HFFc6 (cell line): ENCODE measurements around the gene TSPAN32. TPM values are rescaled to one million over a fixed set of nuclear protein-coding genes. Genes with fewer than 3 reads are reported as not detected.
"Not testable (repeated sequence)": the region's sequence is repeated elsewhere in the genome, so short reads cannot be mapped to it uniquely, and the experiment has no call there.

Experiments used
- DNase-seq: peaks from one replicate; pipeline ENCODE4 v3.0.0-alpha.2; 2018
- H3K27ac Mint-ChIP-seq: 2 replicates; pipeline ENCODE4 v1.8.0; 2020; ENCODE audit warnings: mild to moderate bottlenecking, mixed read lengths
- H3K27me3 Mint-ChIP-seq: 2 replicates; pipeline ENCODE4 v1.8.0; 2021; ENCODE audit warnings: mild to moderate bottlenecking, moderate library complexity, mixed read lengths; ENCODE audit not compliant: insufficient read depth
- H3K36me3 Mint-ChIP-seq: 2 replicates; pipeline ENCODE4 v1.8.0; 2021; ENCODE audit warnings: low read depth, mixed read lengths
- H3K4me1 Mint-ChIP-seq: 2 replicates; pipeline ENCODE4 v1.8.0; 2020; ENCODE audit warnings: low read depth, mixed read lengths
- H3K4me3 Mint-ChIP-seq: 2 replicates; pipeline ENCODE4 v1.8.0; 2020; ENCODE audit warnings: mild to moderate bottlenecking, moderate library complexity, mixed read lengths
- H3K9me3 Mint-ChIP-seq: 2 replicates; pipeline ENCODE4 v1.8.0; 2020; ENCODE audit warnings: mild to moderate bottlenecking, mixed read lengths
- total RNA-seq, 6 experiments: library from RNA; stranded (reverse); fragmentation: NEBNext Ultra II Directional; extraction: Animal tissue kit (Norgen Biotek cat#: 25700); gene quantifications; 2 replicates in 1 of 6; 3 replicates in 5 of 6; pipeline ENCODE4 v1.2.3, GENCODE V29; 2021
- TF ChIP-seq, protein P1 (sequence below): fragments of 200-600 bp; sonication (generic); IDR thresholded peaks from 2 replicates; pipeline ENCODE4 v1.5.0; 2021; ENCODE audit warnings: antibody characterized with exemption, mild to moderate bottlenecking

TSPAN32 gene
- total RNA-seq, 6 experiments from 2014 or later: not detected

DNA sequence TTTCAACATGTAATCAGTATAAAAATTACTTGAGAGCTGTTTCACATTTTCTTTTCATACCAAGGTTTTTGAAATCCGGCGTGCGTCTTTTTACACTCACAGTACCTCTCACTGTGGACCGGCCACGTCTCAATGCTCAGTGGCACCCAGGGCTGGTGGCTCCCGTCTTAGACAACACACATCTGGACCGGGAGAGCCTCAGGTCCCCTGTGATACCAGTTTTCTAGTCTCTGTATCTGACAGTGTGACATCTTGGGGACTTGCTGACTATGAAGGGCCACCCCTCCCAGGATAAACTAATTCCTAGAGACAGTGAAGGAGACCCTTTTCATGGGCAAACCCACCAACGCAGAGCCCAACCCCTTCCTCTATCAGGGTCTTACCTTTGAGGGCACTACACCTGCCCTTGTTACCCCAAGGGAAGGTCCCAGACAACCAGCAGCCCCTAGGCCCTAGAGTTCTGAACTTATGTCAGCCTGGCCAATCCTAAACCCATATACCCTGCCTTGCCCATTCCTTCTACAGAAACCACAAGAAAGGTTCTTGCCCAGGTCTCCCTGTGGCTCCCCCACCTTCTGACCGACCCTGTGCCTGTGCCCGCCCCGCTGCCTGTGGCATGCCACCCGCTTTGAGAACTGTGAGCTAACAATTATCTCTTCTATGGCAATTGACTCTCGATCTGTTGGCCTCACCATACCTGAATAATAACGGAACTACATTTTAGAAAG lies 25.4 kb upstream of the TSPAN32 start:
- Mint-ChIP-seq H3K36me3 (no peaks in the 10 kb centered on the region), H3K4me1 (peaks cover 10% of the 10 kb centered on the region; the same call in 1 of the 2 replicates), H3K4me3 (no peak overlapping the region), H3K27me3 (peaks cover 60% of the 10 kb centered on the region), H3K9me3 (no peaks in the 10 kb centered on the region; the same call in 1 of the 2 replicates), H3K27ac (no peak overlapping the region)
- DNase-seq: no peak
- TF ChIP-seq, protein P1, sequence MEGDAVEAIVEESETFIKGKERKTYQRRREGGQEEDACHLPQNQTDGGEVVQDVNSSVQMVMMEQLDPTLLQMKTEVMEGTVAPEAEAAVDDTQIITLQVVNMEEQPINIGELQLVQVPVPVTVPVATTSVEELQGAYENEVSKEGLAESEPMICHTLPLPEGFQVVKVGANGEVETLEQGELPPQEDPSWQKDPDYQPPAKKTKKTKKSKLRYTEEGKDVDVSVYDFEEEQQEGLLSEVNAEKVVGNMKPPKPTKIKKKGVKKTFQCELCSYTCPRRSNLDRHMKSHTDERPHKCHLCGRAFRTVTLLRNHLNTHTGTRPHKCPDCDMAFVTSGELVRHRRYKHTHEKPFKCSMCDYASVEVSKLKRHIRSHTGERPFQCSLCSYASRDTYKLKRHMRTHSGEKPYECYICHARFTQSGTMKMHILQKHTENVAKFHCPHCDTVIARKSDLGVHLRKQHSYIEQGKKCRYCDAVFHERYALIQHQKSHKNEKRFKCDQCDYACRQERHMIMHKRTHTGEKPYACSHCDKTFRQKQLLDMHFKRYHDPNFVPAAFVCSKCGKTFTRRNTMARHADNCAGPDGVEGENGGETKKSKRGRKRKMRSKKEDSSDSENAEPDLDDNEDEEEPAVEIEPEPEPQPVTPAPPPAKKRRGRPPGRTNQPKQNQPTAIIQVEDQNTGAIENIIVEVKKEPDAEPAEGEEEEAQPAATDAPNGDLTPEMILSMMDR: no peak

DNA sequence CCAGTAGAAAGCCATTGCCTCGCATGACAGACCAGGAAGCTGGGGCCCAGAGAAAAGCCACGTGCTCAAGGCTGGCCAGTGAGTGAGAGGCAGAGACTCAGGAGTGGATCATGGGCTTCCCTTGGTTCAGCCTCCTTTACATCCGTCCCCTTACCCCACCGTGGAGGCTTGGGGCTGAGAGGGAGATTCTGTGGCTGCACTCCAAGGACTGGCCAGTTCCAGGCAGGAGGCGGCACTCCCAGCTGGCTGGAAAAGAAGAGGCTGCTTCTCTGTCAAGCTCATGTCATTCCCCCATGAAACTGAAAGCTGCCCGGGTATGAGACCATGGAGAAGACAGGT lies 24.8 kb upstream of the TSPAN32 start:
- H3K9me3 Mint-ChIP-seq: no peaks in the 10 kb centered on the region; the same call in 1 of the 2 replicates
- no peak for DNase-seq
- TF ChIP-seq, protein P1: no peak
- peak overlapping the region; percentile 20; the same call in 1 of the 2 replicates for H3K4me3 Mint-ChIP-seq
- no peaks in the 10 kb centered on the region for H3K36me3 Mint-ChIP-seq
- H3K27me3 Mint-ChIP-seq: peaks cover 56% of the 10 kb centered on the region
- H3K4me1 Mint-ChIP-seq: peaks cover 10% of the 10 kb centered on the region; the same call in 1 of the 2 replicates
- no peak overlapping the region for H3K27ac Mint-ChIP-seq

DNA sequence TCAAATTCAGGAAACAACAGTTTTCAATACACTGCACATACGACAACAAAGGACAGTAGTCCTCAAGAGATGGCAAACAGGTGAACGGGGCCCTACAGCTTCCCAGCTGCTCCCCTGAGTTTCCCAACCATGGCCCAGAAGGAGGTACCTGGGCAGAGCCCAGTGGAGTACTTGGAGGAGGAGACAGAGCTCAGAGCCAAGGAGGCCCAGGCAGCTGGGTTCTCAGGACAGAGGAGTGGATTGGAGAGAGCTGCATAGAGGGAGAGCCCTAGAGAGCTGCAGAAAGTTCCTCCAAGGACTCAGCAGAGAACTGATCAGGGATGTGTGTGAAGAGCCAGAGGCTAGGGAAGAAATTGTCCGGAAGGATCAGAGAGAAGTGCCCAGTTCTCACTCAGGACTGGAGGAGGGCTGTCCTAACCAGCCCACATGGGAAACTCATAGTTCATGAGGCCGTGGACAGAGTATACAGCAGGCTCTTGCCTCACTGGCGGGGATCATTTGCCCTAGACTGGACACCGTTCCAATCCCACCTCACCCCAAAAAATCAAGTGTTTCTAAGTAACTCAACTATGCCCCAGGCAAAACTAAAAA lies 23.8 kb upstream of the TSPAN32 start:
- Mint-ChIP-seq H3K4me3 (no peak overlapping the region), H3K36me3 (no peaks in the 10 kb centered on the region), H3K27ac (no peak overlapping the region), H3K27me3 (peaks cover 50% of the 10 kb centered on the region), H3K9me3 (no peaks in the 10 kb centered on the region; the same call in 1 of the 2 replicates), H3K4me1 (peaks cover 10% of the 10 kb centered on the region; the same call in 1 of the 2 replicates)
- TF ChIP-seq, protein P1: no peak
- no peak for DNase-seq

DNA sequence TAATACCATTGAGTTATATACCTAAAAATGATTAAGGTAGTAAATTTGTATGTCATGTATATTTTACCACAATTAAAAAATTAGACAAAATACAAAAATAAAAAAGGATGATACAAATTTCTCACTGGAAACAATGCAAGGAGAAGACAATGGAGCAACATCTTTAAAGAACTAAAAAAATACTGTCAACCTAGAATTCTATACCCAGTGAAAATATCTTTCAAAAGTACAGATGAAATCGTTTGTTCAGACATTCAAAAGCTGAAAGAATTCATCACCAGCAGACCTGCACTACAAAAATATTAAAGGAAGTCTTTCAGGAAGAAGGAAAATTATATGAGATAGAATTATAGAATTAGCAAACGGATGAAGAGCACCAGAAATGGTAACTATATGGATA lies 21.6 kb upstream of the TSPAN32 start:
- DNase-seq: no peak
- Mint-ChIP-seq H3K36me3 (no peaks in the 10 kb centered on the region), H3K4me3 (no peak overlapping the region), H3K9me3 (no peaks in the 10 kb centered on the region; the same call in 1 of the 2 replicates), H3K27ac (no peak overlapping the region), H3K27me3 (peaks cover 45% of the 10 kb centered on the region), H3K4me1 (peaks cover 10% of the 10 kb centered on the region; the same call in 1 of the 2 replicates)
- TF ChIP-seq, protein P1: no peak

DNA sequence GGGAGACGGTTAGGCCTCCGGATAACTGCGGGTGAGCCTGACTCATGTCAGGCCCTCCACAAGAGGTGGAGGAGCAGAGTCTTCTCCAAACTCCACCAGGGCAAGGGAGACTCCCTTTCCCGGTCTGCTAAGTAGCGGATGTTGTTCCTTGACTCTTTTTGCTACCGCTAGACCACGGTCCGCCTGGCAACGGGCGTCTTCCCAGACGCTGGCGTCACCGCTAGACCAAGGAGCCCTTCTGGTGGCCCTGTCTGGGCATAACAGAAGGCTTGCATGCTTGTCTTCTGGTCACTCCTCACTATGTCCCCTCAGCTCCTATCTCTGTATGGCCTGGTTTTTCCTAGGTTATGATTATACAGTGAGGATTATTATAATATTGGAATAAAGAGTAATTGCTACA lies 15.5 kb upstream of the TSPAN32 start:
- H3K27me3 Mint-ChIP-seq: peaks cover 51% of the 10 kb centered on the region
- not testable (repeated sequence) for H3K4me3 Mint-ChIP-seq

DNA sequence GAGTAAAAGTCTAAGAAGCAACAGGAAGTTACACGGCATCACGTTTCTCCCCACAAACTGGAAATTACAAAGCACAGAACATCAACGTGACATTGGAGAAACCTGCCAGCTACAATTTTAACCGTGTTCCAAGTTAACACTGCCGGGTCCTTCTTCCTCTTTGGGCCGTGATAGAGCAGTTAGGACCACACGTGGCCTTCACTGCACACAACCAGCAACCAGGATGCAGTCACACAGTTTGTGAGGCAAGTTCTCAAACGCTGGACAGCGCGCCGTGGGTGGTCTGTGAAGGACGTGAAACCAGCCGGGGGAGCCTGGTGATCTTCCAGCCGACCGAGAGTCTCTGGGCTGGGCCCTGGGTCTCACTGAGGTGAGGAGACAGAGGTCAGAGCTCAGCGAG lies 14.7 kb upstream of the TSPAN32 start:
- Mint-ChIP-seq H3K27me3 (peaks cover 51% of the 10 kb centered on the region), H3K9me3 (no peaks in the 10 kb centered on the region; the same call in 1 of the 2 replicates), H3K4me1 (no peaks in the 10 kb centered on the region), H3K4me3 (no peak overlapping the region), H3K36me3 (no peaks in the 10 kb centered on the region), H3K27ac (no peak overlapping the region)
- no peak for DNase-seq
- TF ChIP-seq, protein P1: no peak

More for the DNA sequence above, 15.5 kb upstream of the TSPAN32 start:
- H3K27ac Mint-ChIP-seq, H3K9me3 Mint-ChIP-seq, DNase-seq, H3K4me1 Mint-ChIP-seq, H3K36me3 Mint-ChIP-seq: not testable (repeated sequence)
